Measurements from ENCODE around the gene KIF25.

- no peak for TF ChIP-seq SIN3A (IDR thresholded peaks at IDR 0.05; ENCODE audit: borderline replicate concordance, insufficient read depth, low read length)
- no peak for TF ChIP-seq REST (IDR thresholded peaks at IDR 0.05; ENCODE audit: insufficient read depth in 1 of 2, low read depth in 2 of 2, low read length in 2 of 2)
- no peak for TF ChIP-seq POLR2AphosphoS5 (IDR thresholded peaks at IDR 0.05; ENCODE audit: low read depth, low read length)
- no peak for TF ChIP-seq TAF1 (IDR thresholded peaks at IDR 0.05; ENCODE audit: borderline replicate concordance, insufficient read depth, low read length)
Measured at GRCh38 chr6:168086066-168086465, 88.6 kb downstream of the KIF25 start.

Data from PFSK-1 (cell line).